Measurements from ENCODE around the gene TENT5A.
"Not testable (repeated sequence)": the region's sequence is repeated elsewhere in the genome, so short reads cannot be mapped to it uniquely, and the experiment has no call there.

DNA sequence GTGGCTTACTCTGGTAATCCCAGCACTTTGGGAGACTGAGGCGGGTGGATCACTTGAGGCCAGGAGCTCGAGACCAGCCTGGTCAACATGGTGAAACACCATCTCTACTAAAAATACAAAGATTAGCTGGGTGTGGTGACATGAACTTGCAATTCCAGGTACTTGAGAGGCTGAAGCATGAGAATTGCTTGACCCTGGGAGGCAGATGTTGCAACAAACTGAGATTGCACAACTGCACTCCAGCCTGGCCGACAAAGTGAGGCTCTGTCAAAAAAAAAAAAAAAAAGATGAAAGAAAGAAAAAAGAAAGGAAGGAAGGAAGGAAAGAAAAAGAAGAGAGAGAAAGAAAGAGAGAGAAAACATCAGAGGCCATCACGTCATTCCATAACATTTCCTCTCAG is 23.7 kb upstream of the TENT5A start:
- TF ChIP-seq, protein P1, sequence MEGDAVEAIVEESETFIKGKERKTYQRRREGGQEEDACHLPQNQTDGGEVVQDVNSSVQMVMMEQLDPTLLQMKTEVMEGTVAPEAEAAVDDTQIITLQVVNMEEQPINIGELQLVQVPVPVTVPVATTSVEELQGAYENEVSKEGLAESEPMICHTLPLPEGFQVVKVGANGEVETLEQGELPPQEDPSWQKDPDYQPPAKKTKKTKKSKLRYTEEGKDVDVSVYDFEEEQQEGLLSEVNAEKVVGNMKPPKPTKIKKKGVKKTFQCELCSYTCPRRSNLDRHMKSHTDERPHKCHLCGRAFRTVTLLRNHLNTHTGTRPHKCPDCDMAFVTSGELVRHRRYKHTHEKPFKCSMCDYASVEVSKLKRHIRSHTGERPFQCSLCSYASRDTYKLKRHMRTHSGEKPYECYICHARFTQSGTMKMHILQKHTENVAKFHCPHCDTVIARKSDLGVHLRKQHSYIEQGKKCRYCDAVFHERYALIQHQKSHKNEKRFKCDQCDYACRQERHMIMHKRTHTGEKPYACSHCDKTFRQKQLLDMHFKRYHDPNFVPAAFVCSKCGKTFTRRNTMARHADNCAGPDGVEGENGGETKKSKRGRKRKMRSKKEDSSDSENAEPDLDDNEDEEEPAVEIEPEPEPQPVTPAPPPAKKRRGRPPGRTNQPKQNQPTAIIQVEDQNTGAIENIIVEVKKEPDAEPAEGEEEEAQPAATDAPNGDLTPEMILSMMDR (IDR thresholded peaks at IDR 0.05; ENCODE audit: low read length), result not testable (repeated sequence)
- TF ChIP-seq EZH2 (optimal IDR thresholded peaks at IDR 0.05; ENCODE audit: low read depth, low read length); EZH2phosphoT487 (IDR thresholded peaks at IDR 0.05; ENCODE audit: low read length): not testable (repeated sequence)
